A172 (cell line): Measurements from ENCODE around the gene KCNJ16. TPM values are rescaled to one million over a fixed set of nuclear protein-coding genes. Genes with fewer than 3 reads are reported as not detected.
A peak's percentile ranks its signal among the peaks of the same experiment; 100 is the strongest.

ENCODE experiments used
- DNase-seq: peaks from one replicate; pipeline ENCODE4 v3.0.0-alpha.2; 2015; ENCODE audit warnings: low spot score
- total RNA-seq: library from RNA; depleted of rRNA; stranded (reverse); fragments of >200 nt; shearing (Covaris generic); gene quantifications from 2 replicates; pipeline ENCODE4 v1.2.3, GENCODE V29; 2014; rRNA removed

Gene KCNJ16
- total RNA-seq, 1 experiment from 2014 or later = 0.22 TPM

DNA sequence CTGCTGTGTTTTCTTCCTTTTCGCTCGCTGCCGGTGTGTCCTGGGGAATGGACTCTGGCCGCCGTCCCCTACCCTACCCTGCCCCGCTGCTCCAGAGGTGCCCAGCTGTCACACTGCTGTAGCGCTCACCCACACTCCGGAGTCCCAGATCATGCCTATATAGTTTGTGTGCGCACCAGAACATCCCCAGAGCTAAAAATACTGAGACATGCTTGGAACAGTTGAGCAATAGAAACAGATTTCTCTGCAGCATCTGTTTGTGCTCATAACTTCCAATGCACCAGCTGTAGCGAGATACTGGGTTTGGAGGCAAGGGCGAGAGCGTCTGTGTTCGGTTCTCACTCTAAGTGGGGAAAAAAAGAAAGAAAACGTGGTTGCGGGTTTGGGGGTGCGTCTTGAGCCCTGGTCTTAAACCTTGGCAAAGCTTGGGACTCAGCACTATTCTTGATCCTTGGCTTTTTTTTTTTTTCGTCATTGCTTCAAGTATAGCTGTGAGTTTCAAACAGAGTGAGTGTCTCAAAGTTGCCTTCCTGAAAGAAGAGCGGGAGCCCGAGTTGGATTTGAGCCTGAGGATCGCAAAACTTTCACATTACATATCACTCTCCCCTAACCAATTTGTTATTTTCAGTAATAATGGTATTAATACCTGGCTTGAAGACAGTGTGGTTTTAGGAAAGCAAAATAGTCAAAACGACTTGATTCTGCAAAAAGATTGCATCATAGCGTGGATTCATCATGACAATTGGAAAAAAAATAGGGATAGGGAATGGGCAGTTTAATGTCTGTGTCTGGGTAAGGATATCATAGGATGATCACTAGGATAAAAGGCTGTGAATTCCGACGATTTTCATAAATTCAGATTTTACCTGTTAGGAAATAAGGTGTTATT lies 94.9 kb downstream of the KCNJ16 start:
- DNase-seq = no peak

DNA sequence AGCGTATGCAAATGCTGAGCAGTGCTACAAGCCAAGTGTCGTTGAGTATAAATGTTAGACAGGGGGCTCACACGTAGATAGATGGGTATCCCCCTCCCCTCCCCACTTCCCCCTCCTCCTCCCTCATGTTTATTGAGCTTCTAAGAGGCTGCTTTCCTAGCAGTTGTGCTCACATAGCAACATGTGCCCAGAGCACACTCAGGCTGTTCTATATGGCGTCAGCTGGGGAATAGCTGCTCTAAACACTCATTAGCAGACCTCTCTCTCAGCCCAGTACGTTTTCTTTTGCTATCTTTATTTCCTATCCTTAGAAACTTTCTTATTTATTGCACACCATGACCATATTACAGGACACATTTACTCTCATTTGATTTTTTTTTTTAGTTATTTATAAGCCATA lies 96.1 kb downstream of the KCNJ16 start:
- no peak for DNase-seq

DNA sequence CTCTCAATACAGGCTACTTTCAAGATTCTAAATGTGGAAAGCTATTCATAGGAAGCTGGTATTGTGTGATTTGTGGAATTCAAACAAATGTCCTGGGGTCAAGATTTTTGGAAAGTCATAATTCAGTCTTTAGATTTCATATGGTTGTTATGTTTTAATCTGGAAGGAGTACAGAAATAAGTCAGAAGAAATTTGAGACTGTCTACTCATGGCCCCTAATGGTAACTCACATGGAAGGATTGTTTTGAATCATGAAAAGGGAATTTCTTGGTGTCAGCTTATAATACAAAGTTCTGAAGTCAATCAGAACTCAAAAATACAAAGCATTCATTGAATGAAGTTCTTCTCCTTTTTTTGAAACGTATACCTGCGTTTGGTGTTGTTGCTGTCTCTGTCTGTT lies 97.4 kb downstream of the KCNJ16 start:
- no peak for DNase-seq

DNA sequence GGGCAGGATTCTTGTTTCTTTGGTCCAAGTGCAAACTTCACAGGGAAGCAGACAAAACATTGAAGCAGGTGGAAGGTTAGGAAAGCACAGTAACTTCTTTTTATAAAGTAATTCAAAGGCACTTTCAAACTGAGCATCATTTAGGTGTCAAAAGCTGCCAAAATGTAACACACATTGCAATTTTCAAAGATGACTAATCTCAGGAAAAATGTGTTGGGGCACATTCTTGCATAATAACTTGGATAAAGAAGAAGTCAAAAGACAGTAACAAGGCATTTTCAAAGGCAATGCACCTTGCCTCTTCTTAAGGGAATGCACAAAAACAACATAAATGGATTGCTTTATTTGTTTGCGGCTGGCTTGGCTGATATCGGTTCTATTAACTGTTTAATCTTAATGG lies 97.9 kb downstream of the KCNJ16 start:
- DNase-seq = peak; percentile 3

DNA sequence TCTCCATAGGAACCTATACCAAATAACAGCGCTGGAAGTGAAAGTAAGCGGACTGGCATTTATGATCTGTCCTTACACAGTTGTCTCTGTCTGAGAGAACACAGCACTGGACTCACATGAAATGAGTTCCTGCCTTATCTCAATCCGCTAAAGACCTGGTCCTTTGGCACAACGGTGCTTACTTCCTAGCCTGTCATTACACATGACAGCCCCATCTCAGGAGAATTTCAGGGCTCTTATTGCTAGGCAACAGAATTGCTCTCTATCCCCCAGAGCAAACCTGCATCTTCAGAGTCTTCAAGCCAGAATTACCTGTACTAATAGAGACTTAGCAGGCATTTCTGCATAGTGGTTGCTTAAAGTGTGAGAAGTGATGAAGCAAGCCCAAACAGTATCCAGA lies 98.7 kb downstream of the KCNJ16 start:
- no peak for DNase-seq

DNA sequence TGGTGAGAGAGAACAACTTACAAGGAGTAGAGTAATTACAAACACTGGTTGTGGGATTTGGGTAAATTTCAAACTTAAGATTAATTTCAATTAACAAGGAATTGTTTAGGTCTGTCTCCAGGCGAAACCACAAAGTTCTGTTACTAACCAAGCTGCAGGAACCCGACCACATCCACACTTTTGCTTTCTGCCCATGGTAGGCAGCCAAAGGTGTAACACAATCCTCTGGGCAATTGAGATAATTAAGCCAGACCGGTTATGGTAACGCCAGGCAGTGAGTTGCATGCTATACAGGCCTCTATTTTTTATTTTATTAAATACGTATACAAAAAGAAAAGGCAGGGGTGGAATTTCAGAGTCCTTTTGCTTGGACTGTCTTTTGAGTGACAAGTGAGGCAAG lies 106.4 kb downstream of the KCNJ16 start:
- DNase-seq = no peak

DNA sequence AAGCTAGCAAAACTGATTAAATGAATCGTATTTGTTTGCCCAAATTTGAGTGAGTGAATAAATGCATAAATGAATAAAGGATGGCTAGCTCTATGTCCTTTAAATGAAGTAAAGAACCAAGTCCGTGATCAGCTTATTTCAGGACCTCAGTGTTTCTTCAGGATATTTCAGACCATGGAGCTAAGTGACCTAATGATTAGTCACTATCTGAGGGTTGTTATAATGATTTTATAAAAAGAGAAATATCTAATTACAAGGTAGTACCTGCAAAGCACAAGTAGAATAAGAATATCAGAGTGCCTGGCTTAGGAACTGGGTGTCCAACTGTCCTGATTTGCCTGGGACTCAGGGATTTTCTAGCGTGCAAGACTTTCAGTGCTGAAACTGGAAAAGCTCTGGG lies 106.8 kb downstream of the KCNJ16 start:
- DNase-seq = no peak

DNA sequence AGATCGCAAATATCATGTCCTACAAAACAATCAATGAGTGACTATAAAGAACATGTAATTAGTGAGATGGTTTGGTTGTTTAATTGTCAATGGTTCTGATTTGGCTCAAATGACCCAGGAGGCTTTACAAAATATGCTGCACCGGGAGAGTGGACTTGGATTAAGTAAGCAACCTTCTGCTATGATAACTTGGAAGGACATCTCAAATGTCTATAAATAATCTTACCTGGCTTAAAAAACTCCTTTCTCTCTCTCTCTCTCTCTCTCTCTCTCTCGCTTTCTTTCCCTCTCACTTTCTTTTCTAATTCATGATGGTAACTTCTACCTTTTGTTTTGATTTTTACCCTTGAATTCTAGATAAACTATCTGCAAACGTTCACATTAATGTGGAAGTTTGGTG lies 108.5 kb downstream of the KCNJ16 start:
- DNase-seq = no peak

DNA sequence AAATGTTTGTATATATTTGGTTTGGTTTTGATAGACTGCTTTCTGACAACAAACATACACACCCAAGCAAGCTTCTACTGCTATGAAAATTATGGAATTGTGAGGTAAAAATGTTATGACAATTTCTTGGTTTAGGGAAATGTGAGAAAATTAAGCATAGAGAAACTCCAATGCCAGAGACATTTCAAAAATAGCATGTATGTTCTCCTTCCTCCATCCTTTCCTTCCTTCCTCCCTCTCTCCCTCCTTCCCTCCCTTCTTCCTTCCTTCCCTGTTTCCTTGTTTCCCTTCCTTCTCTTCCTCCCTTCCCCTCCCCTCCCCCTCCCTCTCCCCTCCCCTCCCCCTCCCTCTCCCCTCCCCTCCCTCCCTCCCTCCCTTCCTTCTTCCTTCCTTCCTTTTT lies 109.2 kb downstream of the KCNJ16 start:
- no peak for DNase-seq

DNA sequence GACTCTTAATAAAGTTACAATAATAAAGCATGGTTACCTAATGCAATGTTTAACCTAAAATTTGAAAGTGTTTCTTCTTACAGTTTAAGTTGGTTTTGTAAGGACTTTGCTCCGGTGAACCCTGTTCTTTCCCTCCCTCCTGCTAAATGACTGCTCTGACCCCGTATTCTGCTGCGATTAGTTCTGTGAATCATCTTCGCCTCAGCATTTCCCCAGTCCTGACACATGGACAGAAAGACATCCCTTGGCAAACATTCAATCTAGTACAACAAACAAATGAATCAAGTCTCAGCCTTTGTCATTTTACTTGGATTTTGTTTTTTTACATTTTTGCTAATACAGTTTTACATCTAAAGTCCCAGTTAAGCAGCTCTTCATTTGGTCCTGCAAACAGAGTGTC lies 109.7 kb downstream of the KCNJ16 start:
- DNase-seq = no peak

Other genes with a start within 250 kb of the KCNJ16 start
- not detected in 2 replicates for gene KCNJ2, start 94.3 kb downstream of the KCNJ16 start, total RNA-seq